PC-9 (cell line): Measurements from ENCODE around the gene CAMTA1. TPM values are rescaled to one million over a fixed set of nuclear protein-coding genes. Genes with fewer than 3 reads are reported as not detected.

Source experiments
- BruUV-seq: library from RNA; stranded (reverse); fragments of 400-500 nt; replicated peaks from 2 replicates; lab custom pipeline; 2021; lab: Mats Ljungman, UMichigan
- CTCF ChIA-PET: fragments of 300-600 bp; sonication (Branson Sonifier 250); formaldehyde crosslinking; loops from one replicate; lab custom pipeline; 2022; ENCODE audit warnings: antibody characterized with exemption; lab: Charles Lee
- POLR2A ChIA-PET: fragments of 300-600 bp; sonication (Branson Sonifier 250); formaldehyde crosslinking; loops from one replicate; lab custom pipeline; 2022; ENCODE audit warnings: antibody characterized with exemption; ENCODE audit not compliant: unreplicated experiment; lab: Charles Lee
- DNase-seq, 2 experiments: peaks; one replicate each; pipeline versions ENCODE4 v3.0.0 to v3.0.0-alpha.2; 2015 to 2022; ENCODE audit warnings: mixed read lengths in 1 of 2
- H2AFZ ChIP-seq: fragments of 200-600 bp; sonication (generic); 2 replicates; pipeline ENCODE4 v1.8.1; 2017; ENCODE audit warnings: antibody characterized with exemption
- H3F3A ChIP-seq: fragments of 200-600 bp; sonication (generic); 2 replicates; pipeline ENCODE4 v1.8.1; 2017; ENCODE audit warnings: antibody characterized with exemption, mild to moderate bottlenecking, low read depth; ENCODE audit not compliant: insufficient read depth
- H3K27ac ChIP-seq: fragments of 200-600 bp; sonication (generic); 2 replicates; pipeline ENCODE4 v1.6.1; 2016; ENCODE audit warnings: mixed run types
- H3K27me3 ChIP-seq: fragments of 200-600 bp; sonication (generic); 2 replicates; pipeline ENCODE4 v1.6.1; 2016; ENCODE audit warnings: low read depth, mixed run types; ENCODE audit not compliant: insufficient read depth
- H3K36me3 ChIP-seq: fragments of 200-600 bp; sonication (generic); 2 replicates; pipeline ENCODE4 v1.6.1; 2016; ENCODE audit warnings: low read depth, mixed run types
- H3K4me1 ChIP-seq: fragments of 200-600 bp; sonication (generic); replicated peaks from 2 replicates; pipeline ENCODE4 v1.6.1; 2016; ENCODE audit warnings: mixed run types; ENCODE audit not compliant: insufficient read depth
- H3K4me2 ChIP-seq: fragments of 200-600 bp; sonication (generic); 2 replicates; pipeline ENCODE4 v1.6.1; 2017; ENCODE audit warnings: mixed run types
- H3K4me3 ChIP-seq: fragments of 200-600 bp; sonication (generic); 2 replicates; pipeline ENCODE4 v1.6.1; 2016; ENCODE audit warnings: mixed run types
- H3K79me2 ChIP-seq: fragments of 200-600 bp; sonication (generic); 2 replicates; pipeline ENCODE4 v1.6.1; 2017; ENCODE audit warnings: low read depth, mixed run types
- H3K9me2 ChIP-seq: fragments of 200-600 bp; sonication (generic); 2 replicates; pipeline ENCODE4 v1.8.1; 2017; ENCODE audit warnings: mild to moderate bottlenecking; ENCODE audit not compliant: insufficient read depth
- H3K9me3 ChIP-seq: fragments of 200-600 bp; sonication (generic); 2 replicates; pipeline ENCODE4 v1.8.1; 2016; ENCODE audit warnings: low read depth; ENCODE audit not compliant: insufficient read depth
- H4K20me1 ChIP-seq: fragments of 200-600 bp; sonication (generic); 2 replicates; pipeline ENCODE4 v1.8.1; 2017; ENCODE audit not compliant: insufficient read depth
- CTCF ChIP-seq: fragments of 200-600 bp; sonication (generic); conservative IDR thresholded peaks from 2 replicates; pipeline ENCODE4 v1.6.1; 2017; ENCODE audit warnings: mixed run types, antibody characterized with exemption, mild to moderate bottlenecking, moderate library complexity
- EZH2 ChIP-seq: fragments of 200-600 bp; sonication (generic); IDR thresholded peaks from 2 replicates; pipeline ENCODE4 v1.8.0; 2017; ENCODE audit warnings: antibody characterized with exemption, low read depth
- intact Hi-C: fragments of 100-400 bp; cut with micrococcal nuclease; formaldehyde crosslinking; loops from one replicate; pipeline ENCODE4 v1.10.0; 2022; ENCODE audit not compliant: unreplicated experiment
- total RNA-seq: library from RNA; stranded (reverse); gene quantifications from 2 replicates; pipeline ENCODE4 v1.2.3, GENCODE V29; 2021

Gene CAMTA1
- total RNA-seq, 1 experiment from 2014 or later: 72.3 TPM

GRCh38 chr1:7418442-7419080 is 633.3 kb downstream of the CAMTA1 start:
- no TSS peak for BruUV-seq
- Histone ChIP-seq H3K4me1 (no peaks in the 10 kb centered on the region), H3K79me2 (no peaks in the 10 kb centered on the region), H3K4me2 (no peak overlapping the region), H3F3A (no peaks in the 10 kb centered on the region), H3K36me3 (no peaks in the 10 kb centered on the region), H3K27ac (no peak overlapping the region), H2AFZ (no peak overlapping the region), H4K20me1 (no peaks in the 10 kb centered on the region), H3K9me3 (no peaks in the 10 kb centered on the region), H3K9me2 (no peaks in the 10 kb centered on the region), H3K27me3 (peaks cover 13% of the 10 kb centered on the region), H3K4me3 (no peak overlapping the region)
- intact Hi-C loops: no loop called here
- ChIA-PET POLR2A (no interaction called here), CTCF (no interaction called here)
- no peak for DNase-seq
- no peak for TF ChIP-seq EZH2
- TF ChIP-seq CTCF: no peak

- Histone ChIP-seq H3K4me3 (no peak overlapping the region), H3K9me3 (no peaks in the 10 kb centered on the region), H3K27ac (no peak overlapping the region), H3F3A (no peaks in the 10 kb centered on the region), H4K20me1 (no peaks in the 10 kb centered on the region), H3K4me2 (no peak overlapping the region), H2AFZ (no peak overlapping the region), H3K27me3 (peaks cover 21% of the 10 kb centered on the region), H3K79me2 (no peaks in the 10 kb centered on the region), H3K4me1 (no peaks in the 10 kb centered on the region), H3K36me3 (no peaks in the 10 kb centered on the region), H3K9me2 (no peaks in the 10 kb centered on the region)
- BruUV-seq: no TSS peak
- intact Hi-C loops: no loop called here
- TF ChIP-seq EZH2 (no peak), CTCF (no peak)
- DNase-seq: no peak
- CTCF ChIA-PET: no interaction called here
- POLR2A ChIA-PET: no interaction called here
These were observed 634.8 kb downstream of the CAMTA1 start for GRCh38 chr1:7420098-7420445.

- POLR2A ChIA-PET: no interaction called here
- TF ChIP-seq EZH2 (no peak), CTCF (no peak)
- Histone ChIP-seq H4K20me1 (no peaks in the 10 kb centered on the region), H3F3A (no peaks in the 10 kb centered on the region), H3K4me2 (no peak overlapping the region), H3K36me3 (no peaks in the 10 kb centered on the region), H3K27ac (no peak overlapping the region), H2AFZ (no peak overlapping the region), H3K4me3 (no peak overlapping the region), H3K27me3 (peaks cover 21% of the 10 kb centered on the region), H3K9me2 (no peaks in the 10 kb centered on the region), H3K9me3 (no peaks in the 10 kb centered on the region), H3K79me2 (no peaks in the 10 kb centered on the region), H3K4me1 (no peaks in the 10 kb centered on the region)
- CTCF ChIA-PET: no interaction called here
- intact Hi-C loops: no loop called here
- no peak for DNase-seq
- BruUV-seq: no TSS peak
These were observed 635.3 kb downstream of the CAMTA1 start for GRCh38 chr1:7420470-7421100.
